Measurements from ENCODE around the gene C1orf210. TPM values are rescaled to one million over a fixed set of nuclear protein-coding genes. Genes with fewer than 3 reads are reported as not detected.

C1orf210 gene
- total RNA-seq, 4 donors from 2014 or later = 4.3 to 20.9 (median 16.0) TPM

DNA sequence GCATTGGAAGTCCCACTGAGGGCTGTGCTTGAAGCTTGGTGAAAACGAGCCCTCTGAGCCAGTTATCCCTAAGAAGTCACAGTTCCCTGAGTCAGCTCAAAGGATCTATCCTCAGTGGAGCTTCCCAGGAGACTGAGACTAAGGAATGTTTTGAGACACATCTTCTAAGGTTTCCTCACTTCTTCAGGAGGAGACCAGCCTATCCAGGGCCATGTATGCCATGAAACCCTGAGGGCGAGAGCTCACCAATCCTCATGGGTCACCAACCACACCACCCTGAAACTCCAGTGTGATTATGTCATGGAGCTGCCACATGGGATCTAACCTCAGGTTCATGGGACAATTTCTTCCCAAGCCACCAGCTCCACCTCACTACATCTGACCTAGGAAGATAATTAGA, 7.8 kb upstream of the C1orf210 start:
- Histone ChIP-seq H3K4me3 (no peak overlapping the region), H3K4me1 (peaks cover 36% of the 10 kb centered on the region), H3K27me3 (no peaks in the 10 kb centered on the region), H3K9me3 (no peaks in the 10 kb centered on the region), H3K27ac (peak overlapping the region; percentile 27), H3K36me3 (no peaks in the 10 kb centered on the region)
- no peak for DNase-seq (ENCODE audit: low spot score in 2 of 2)
- TF ChIP-seq POLR2AphosphoS5 (IDR thresholded peaks at IDR 0.05) (no peak), CTCF (IDR thresholded peaks at IDR 0.05) (no peak), EP300 (IDR thresholded peaks at IDR 0.05) (no peak), POLR2A (IDR thresholded peaks at IDR 0.05) (no peak)
- WGBS = 85% methylated on average over 2 of the region's 2 CpGs

DNA sequence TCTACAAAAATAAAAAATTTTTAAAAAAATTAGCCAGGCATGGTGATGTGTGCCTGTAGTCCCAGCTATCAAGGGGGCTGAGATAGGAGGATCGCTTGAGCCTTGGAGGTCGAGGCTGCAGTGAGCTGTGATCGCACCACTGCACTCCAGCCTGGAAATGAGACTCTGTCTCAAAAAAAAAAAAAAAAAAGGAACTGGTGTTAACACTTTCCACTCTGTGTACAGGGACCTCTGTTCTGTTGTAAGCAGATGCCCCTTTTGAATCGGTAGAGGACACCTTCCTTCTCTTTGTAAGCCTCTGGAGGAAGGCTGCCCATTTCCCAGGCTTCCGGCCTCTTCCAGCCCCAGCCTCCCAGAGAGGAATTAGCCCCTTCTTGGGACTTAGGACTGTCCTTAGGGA, 7.3 kb upstream of the C1orf210 start:
- H3K36me3 ChIP-seq = no peaks in the 10 kb centered on the region
- 78% methylated on average over 5 of the region's 5 CpGs for WGBS
- no peaks in the 10 kb centered on the region for H3K9me3 ChIP-seq
- TF ChIP-seq EP300 (IDR thresholded peaks at IDR 0.05) (no peak), CTCF (IDR thresholded peaks at IDR 0.05) (no peak), POLR2A (IDR thresholded peaks at IDR 0.05) (no peak), POLR2AphosphoS5 (IDR thresholded peaks at IDR 0.05) (no peak)
- DNase-seq (ENCODE audit: low spot score in 2 of 2) = no peak
- H3K27me3 ChIP-seq = no peaks in the 10 kb centered on the region
- H3K4me3 ChIP-seq = no peak overlapping the region
- H3K4me1 ChIP-seq = peaks cover 36% of the 10 kb centered on the region
- H3K27ac ChIP-seq = no peak overlapping the region

DNA sequence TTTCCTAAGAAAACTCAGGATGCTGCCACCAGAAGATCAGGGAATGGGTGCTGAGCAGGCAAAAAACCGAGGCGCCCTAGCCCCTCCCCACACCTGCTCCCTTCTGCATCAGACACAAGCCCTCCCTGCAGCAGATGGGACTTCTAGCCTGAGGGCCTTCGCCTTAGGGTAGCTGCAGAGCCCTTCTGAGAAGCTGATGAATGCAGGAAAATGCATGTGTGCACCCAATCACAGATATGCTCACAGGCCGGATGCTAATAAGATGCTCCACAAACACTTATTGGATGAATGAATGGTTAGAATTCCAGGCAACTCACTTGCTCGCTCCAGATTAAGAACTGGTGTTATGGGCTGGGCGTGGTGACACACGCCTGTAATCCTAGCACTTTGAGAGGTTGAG, 6.8 kb upstream of the C1orf210 start:
- DNase-seq (ENCODE audit: low spot score in 2 of 2) = no peak
- H3K9me3 ChIP-seq = no peaks in the 10 kb centered on the region
- H3K36me3 ChIP-seq = no peaks in the 10 kb centered on the region
- no peak for TF ChIP-seq POLR2A (IDR thresholded peaks at IDR 0.05)
- no peak for TF ChIP-seq CTCF (IDR thresholded peaks at IDR 0.05)
- TF ChIP-seq EP300 (IDR thresholded peaks at IDR 0.05) = no peak
- no peak for TF ChIP-seq POLR2AphosphoS5 (IDR thresholded peaks at IDR 0.05)
- H3K27me3 ChIP-seq = no peaks in the 10 kb centered on the region
- no peak overlapping the region for H3K27ac ChIP-seq
- no peak overlapping the region for H3K4me3 ChIP-seq
- 86% methylated on average over 7 of the region's 7 CpGs for WGBS
- peaks cover 36% of the 10 kb centered on the region for H3K4me1 ChIP-seq

- no peaks in the 10 kb centered on the region for H3K9me3 ChIP-seq
- H3K27ac ChIP-seq = no peak overlapping the region
- H3K27me3 ChIP-seq = no peaks in the 10 kb centered on the region
- peaks cover 12% of the 10 kb centered on the region for H3K4me1 ChIP-seq
- TF ChIP-seq POLR2A (IDR thresholded peaks at IDR 0.05) (no peak), CTCF (IDR thresholded peaks at IDR 0.05) (no peak), EP300 (IDR thresholded peaks at IDR 0.05) (no peak), POLR2AphosphoS5 (IDR thresholded peaks at IDR 0.05) (no peak)
- no peaks in the 10 kb centered on the region for H3K36me3 ChIP-seq
- DNase-seq (ENCODE audit: low spot score in 2 of 2) = no peak
- no peak overlapping the region for H3K4me3 ChIP-seq
- 79% methylated on average over 12 of the region's 12 CpGs for WGBS
Measured at GRCh38 chr1:43288785-43289706, 3.7 kb upstream of the C1orf210 start.

DNA sequence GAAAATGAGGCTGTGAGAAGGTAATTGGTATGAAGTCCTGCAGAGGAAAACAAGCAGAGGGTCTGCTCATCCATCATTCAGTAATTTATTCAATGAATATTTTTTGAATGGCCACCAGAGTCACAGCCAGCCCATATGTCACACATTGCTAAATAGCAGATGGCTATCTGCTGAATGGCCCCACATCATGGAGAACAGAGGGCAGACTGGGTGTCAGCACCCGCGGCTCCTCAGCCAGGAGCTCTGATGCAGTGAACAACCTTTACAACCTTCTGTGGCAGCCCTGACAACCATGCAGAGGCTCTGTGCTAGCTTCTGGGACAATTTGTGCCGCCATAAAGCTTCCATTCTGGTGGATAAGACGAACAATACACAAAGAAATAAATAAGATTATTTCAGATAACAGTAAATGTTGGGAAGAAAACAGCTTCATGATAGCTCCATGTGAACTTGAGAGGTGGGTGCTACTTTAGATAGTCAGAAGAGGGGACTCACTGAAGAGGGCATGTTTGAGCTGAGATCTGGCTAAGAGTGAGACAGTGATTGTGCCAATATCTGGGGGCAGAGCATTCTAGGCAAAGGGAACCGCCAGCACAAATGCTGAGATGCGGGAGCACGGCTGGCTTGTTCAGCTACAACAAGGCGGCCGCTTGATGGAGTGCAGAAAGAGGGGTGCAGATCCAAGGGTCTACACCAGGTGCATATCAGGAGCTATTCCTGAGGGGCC, 2.8 kb upstream of the C1orf210 start:
- DNase-seq (ENCODE audit: low spot score in 2 of 2) = no peak
- H3K4me3 ChIP-seq = no peak overlapping the region
- no peak overlapping the region for H3K27ac ChIP-seq
- H3K36me3 ChIP-seq = no peaks in the 10 kb centered on the region
- TF ChIP-seq CTCF (IDR thresholded peaks at IDR 0.05) = no peak
- no peak for TF ChIP-seq POLR2AphosphoS5 (IDR thresholded peaks at IDR 0.05)
- TF ChIP-seq POLR2A (IDR thresholded peaks at IDR 0.05) = no peak
- TF ChIP-seq EP300 (IDR thresholded peaks at IDR 0.05) = no peak
- no peaks in the 10 kb centered on the region for H3K9me3 ChIP-seq
- WGBS = 92% methylated on average over 9 of the region's 9 CpGs
- H3K27me3 ChIP-seq = no peaks in the 10 kb centered on the region
- H3K4me1 ChIP-seq = peaks cover 4% of the 10 kb centered on the region

Data from suprapubic skin (tissue), 4 donors.